Transverse colon (tissue), 4 donors: ENCODE measurements around the gene RCAN1. TPM values are rescaled to one million over a fixed set of nuclear protein-coding genes. Genes with fewer than 3 reads are reported as not detected.

Experiments used
- DNase-seq: peaks from one replicate; pipeline ENCODE4 v3.0.0-alpha.2; 2019
- H3K27ac ChIP-seq, 4 donors: fragments of 200-600 bp; sonication (generic); 2 replicates each; pipeline ENCODE4 v1.5.1; 2016 to 2018; ENCODE audit warnings: inconsistent platforms in 4 of 4
- H3K27me3 ChIP-seq: fragments of 200-600 bp; sonication (generic); 2 replicates; pipeline ENCODE4 v1.5.1; 2017; ENCODE audit warnings: inconsistent platforms
- H3K36me3 ChIP-seq, 4 donors: fragments of 200-600 bp; sonication (generic); 2 replicates each; pipeline ENCODE4 v1.5.1; 2017 to 2019; ENCODE audit warnings: inconsistent platforms in 4 of 4
- H3K4me1 ChIP-seq, 4 donors: fragments of 200-600 bp; sonication (generic); 2 replicates each; pipeline ENCODE4 v1.5.1; 2017 to 2020; ENCODE audit warnings: inconsistent platforms in 4 of 4
- H3K4me3 ChIP-seq, 4 donors: fragments of 200-600 bp; sonication (generic); 1 replicate in 1 of 4; 2 replicates in 3 of 4; pipeline versions ENCODE4 v1.5.1 to v1.6.1; 2017 to 2019; ENCODE audit warnings: inconsistent platforms in 4 of 4
- H3K9me3 ChIP-seq, 2 donors: fragments of 200-600 bp; sonication (generic); 2 replicates each; pipeline ENCODE4 v1.5.1; 2017 to 2019; ENCODE audit warnings: inconsistent platforms in 2 of 2
- CTCF ChIP-seq, 5 experiments: fragments of 200-600 bp in 3 of 5; fragments of 450-650 bp in 2 of 5; sonication (generic) in 3 of 5; IDR thresholded peaks; 1 replicate in 2 of 5; 2 replicates in 3 of 5; pipeline ENCODE4 v1.5.1; 2016 to 2017; ENCODE audit warnings: antibody characterized with exemption in 5 of 5, inconsistent platforms in 3 of 5, mild to moderate bottlenecking in 2 of 5, moderate library complexity in 1 of 5
- EP300 ChIP-seq: sonication (generic); formaldehyde crosslinking; IDR thresholded peaks from one replicate; pipeline ENCODE4 v1.6.1; 2017; ENCODE audit warnings: antibody characterized with exemption, low read depth
- POLR2A ChIP-seq: fragments of 450-650 bp; IDR thresholded peaks from one replicate; pipeline ENCODE4 v1.6.1; 2016; ENCODE audit warnings: antibody characterized with exemption, mild to moderate bottlenecking, moderate library complexity
- POLR2AphosphoS5 ChIP-seq, 3 donors: sonication (generic); formaldehyde crosslinking; IDR thresholded peaks; one replicate each; pipeline ENCODE4 v1.6.1; 2016; ENCODE audit warnings: antibody characterized with exemption in 3 of 3
- WGBS, 2 donors: methylation state at CpG; one replicate each; pipeline ENCODE4 v1.1.5; 2018; ENCODE audit warnings: low coverage in 1 of 2; 5-methylcytosine and 5-hydroxymethylcytosine counted together
- in situ Hi-C, 4 donors: fragments of 200-750 bp; cut with MboI; loops; one replicate each; pipeline versions ENCODE4 v1.15.0 to v1.15.1; 2017; ENCODE audit warnings: low sequenced_read_pairs in 3 of 4, low pct_ligation_motif_present in 1 of 4, low pct_unique_long_range_greater_than_20kb in 1 of 4
- intact Hi-C: fragments of 100-400 bp; cut with DNase I; formaldehyde crosslinking; loops from one replicate; pipeline ENCODE4 v1.15.1; 2023; ENCODE audit warnings: low total_unique reads
- total RNA-seq, 4 donors: library from RNA; depleted of rRNA; stranded (reverse); fragments of >200 nt; gene quantifications; one replicate each; pipeline ENCODE4 v1.1.0, GENCODE V29; 2016

RCAN1 gene
- total RNA-seq, 4 donors from 2014 or later, result 39.5 to 68.8 (median 57.8) TPM

GRCh38 chr21:34642211-34643075 lies 27.5 kb upstream of the RCAN1 start:
- peaks cover 0 to 3% (median 0%) of the 10 kb centered on the region in 4 donors for H3K4me1 ChIP-seq
- no peaks in the 10 kb centered on the region for H3K27me3 ChIP-seq
- no peak for DNase-seq
- no peak overlapping the region for H3K27ac ChIP-seq
- 82% methylated on average over 7 of the region's 7 CpGs; no CpG with 5 or more reads in 1 of the 2 donors for WGBS, 2 donors
- no peaks in the 10 kb centered on the region for H3K9me3 ChIP-seq
- intact Hi-C loops (no loop called here), in situ Hi-C loops (loop anchor here in 1 of 4 donors (25.0 kb wide), 1 partner anchor 730 kb away; the partner anchor contains the start of gene ATP5PO)
- H3K4me3 ChIP-seq, result no peak overlapping the region
- H3K36me3 ChIP-seq, result no peaks in the 10 kb centered on the region
- TF ChIP-seq POLR2AphosphoS5 (IDR thresholded peaks at IDR 0.05) (no peak), POLR2A (no peak), EP300 (no peak), CTCF (IDR thresholded peaks at IDR 0.05) (no peak)

- Histone ChIP-seq H3K27me3 (no peaks in the 10 kb centered on the region), H3K27ac (no peak overlapping the region), H3K9me3 (no peaks in the 10 kb centered on the region), H3K36me3 (no peaks in the 10 kb centered on the region), H3K4me3 (no peak overlapping the region), H3K4me1 (peaks cover 0 to 3% (median 0%) of the 10 kb centered on the region in 4 donors)
- TF ChIP-seq EP300 (no peak), POLR2A (no peak), POLR2AphosphoS5 (IDR thresholded peaks at IDR 0.05) (no peak), CTCF (IDR thresholded peaks at IDR 0.05) (no peak)
- intact Hi-C loops, result no loop called here
- WGBS, 2 donors, result 76 to 85% methylated on average over 4 of the region's 4 CpGs
- DNase-seq, result no peak
- in situ Hi-C loops, result loop anchor here in 1 of 4 donors (25.0 kb wide), 1 partner anchor 729 kb away; the partner anchor contains the start of gene ATP5PO
These were observed 25.9 kb upstream of the RCAN1 start for GRCh38 chr21:34640858-34641257.

GRCh38 chr21:34639882-34640788 lies 25.2 kb upstream of the RCAN1 start:
- no peak overlapping the region for H3K27ac ChIP-seq
- in situ Hi-C loops, result loop anchor here in 1 of 4 donors (25.0 kb wide), 1 partner anchor 728 kb away; the partner anchor contains the start of gene ATP5PO
- no peak for DNase-seq
- WGBS, 2 donors, result 48 to 58% methylated on average over 9 of the region's 9 CpGs
- H3K4me3 ChIP-seq, result no peak overlapping the region
- H3K9me3 ChIP-seq, result no peaks in the 10 kb centered on the region
- TF ChIP-seq POLR2A (no peak), POLR2AphosphoS5 (IDR thresholded peaks at IDR 0.05) (no peak), CTCF (IDR thresholded peaks at IDR 0.05) (no peak), EP300 (no peak)
- intact Hi-C loops, result no loop called here
- H3K36me3 ChIP-seq, result no peaks in the 10 kb centered on the region
- no peaks in the 10 kb centered on the region for H3K27me3 ChIP-seq
- peaks cover 0 to 3% (median 0%) of the 10 kb centered on the region in 4 donors for H3K4me1 ChIP-seq

- WGBS, 2 donors, result 92% methylated on average over 1 of the region's 1 CpG; no CpG with 5 or more reads in 1 of the 2 donors
- TF ChIP-seq POLR2A (no peak), POLR2AphosphoS5 (IDR thresholded peaks at IDR 0.05) (no peak), CTCF (IDR thresholded peaks at IDR 0.05) (no peak), EP300 (no peak)
- intact Hi-C loops, result no loop called here
These were observed 24.3 kb upstream of the RCAN1 start for GRCh38 chr21:34639250-34639649.

More at GRCh38 chr21:34639250-34639649, 24.3 kb upstream of the RCAN1 start:
- no peaks in the 10 kb centered on the region for H3K9me3 ChIP-seq
- in situ Hi-C loops, result loop anchor here in 1 of 4 donors (25.0 kb wide), 1 partner anchor 727 kb away; the partner anchor contains the start of gene ATP5PO
- H3K27me3 ChIP-seq, result no peaks in the 10 kb centered on the region
- H3K36me3 ChIP-seq, result no peaks in the 10 kb centered on the region
- H3K4me1 ChIP-seq, result peaks cover 0 to 3% (median 0%) of the 10 kb centered on the region in 4 donors
- DNase-seq, result no peak
- H3K27ac ChIP-seq, result no peak overlapping the region
- no peak overlapping the region for H3K4me3 ChIP-seq
